DND-41 (cell line): ENCODE data around the gene RBFOX1.

Source experiments
- CTCF ChIP-seq: IDR thresholded peaks from 2 replicates; pipeline ENCODE4 v1.5.1; 2012; ENCODE audit warnings: borderline replicate concordance, low read length, moderate library complexity, mild to moderate bottlenecking; ENCODE audit not compliant: poor library complexity, severe bottlenecking; ENCODE audit errors: extremely low read depth
- EZH2 ChIP-seq: IDR thresholded peaks from 3 replicates; pipeline ENCODE4 v1.6.1; 2012; ENCODE audit warnings: borderline replicate concordance, low read depth, mild to moderate bottlenecking, moderate library complexity, low read length, inconsistent platforms; ENCODE audit not compliant: severe bottlenecking

DNA sequence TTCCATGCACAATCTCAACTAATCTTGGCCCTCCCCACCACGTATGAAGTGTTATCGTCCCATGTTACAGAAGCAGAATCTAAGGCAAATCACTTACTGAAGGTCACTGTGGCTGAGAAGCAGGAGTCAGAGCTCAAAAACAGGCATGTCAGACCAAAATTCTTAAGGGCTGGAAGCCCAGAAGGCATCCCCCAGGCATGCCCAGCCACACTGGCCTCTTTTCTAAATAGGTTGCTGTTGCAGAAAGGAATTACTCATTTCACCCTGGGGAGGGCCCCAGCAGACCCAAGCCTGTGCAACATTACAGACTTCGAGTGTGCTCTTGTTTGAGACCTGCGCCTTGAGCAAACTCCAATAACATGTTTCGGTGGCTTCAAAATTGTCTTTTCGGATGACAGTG lies 194.1 kb downstream of the RBFOX1 start:
- no peak for TF ChIP-seq EZH2
- no peak for TF ChIP-seq CTCF
